DOHH2 (cell line): Measurements from ENCODE around the gene CPEB4.

Experiments used
- EZH2phosphoT487 ChIP-seq: fragments of 200-600 bp; sonication (generic); IDR thresholded peaks from 2 replicates; pipeline ENCODE4 v1.6.1; 2017; ENCODE audit warnings: borderline replicate concordance, mild to moderate bottlenecking, antibody characterized with exemption, low read length, moderate library complexity, mixed read lengths
- TF ChIP-seq, protein P1 (sequence below): fragments of 200-600 bp; sonication (generic); IDR thresholded peaks from one replicate; pipeline ENCODE4 v1.5.1; 2014; ENCODE audit warnings: antibody characterized with exemption, mild to moderate bottlenecking, low read depth, low read length; ENCODE audit not compliant: poor library complexity, severe bottlenecking

DNA sequence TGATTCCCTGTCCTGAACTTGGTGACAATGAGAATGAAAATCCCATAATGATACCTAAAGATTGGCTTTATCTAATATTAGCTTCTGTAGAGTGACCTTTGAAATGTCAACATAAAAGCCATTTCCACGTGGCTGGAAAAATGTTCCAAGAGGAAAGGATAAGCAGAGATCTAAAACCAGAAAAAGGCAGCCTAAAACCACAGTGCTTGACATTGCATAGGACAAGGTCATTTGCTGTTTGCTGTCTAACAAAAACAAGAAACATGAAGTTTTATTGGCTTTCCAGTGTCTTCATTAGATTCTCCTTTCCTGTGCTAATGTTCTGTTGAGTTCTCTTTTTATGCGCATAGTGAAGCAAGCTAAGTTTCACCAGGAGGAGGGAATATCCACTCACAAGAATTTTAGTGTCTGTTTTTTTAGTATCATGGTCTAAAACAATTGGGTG, 44.6 kb downstream of the CPEB4 start:
- TF ChIP-seq, protein P1, sequence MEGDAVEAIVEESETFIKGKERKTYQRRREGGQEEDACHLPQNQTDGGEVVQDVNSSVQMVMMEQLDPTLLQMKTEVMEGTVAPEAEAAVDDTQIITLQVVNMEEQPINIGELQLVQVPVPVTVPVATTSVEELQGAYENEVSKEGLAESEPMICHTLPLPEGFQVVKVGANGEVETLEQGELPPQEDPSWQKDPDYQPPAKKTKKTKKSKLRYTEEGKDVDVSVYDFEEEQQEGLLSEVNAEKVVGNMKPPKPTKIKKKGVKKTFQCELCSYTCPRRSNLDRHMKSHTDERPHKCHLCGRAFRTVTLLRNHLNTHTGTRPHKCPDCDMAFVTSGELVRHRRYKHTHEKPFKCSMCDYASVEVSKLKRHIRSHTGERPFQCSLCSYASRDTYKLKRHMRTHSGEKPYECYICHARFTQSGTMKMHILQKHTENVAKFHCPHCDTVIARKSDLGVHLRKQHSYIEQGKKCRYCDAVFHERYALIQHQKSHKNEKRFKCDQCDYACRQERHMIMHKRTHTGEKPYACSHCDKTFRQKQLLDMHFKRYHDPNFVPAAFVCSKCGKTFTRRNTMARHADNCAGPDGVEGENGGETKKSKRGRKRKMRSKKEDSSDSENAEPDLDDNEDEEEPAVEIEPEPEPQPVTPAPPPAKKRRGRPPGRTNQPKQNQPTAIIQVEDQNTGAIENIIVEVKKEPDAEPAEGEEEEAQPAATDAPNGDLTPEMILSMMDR, result no peak
- no peak for TF ChIP-seq EZH2phosphoT487
